ENCODE data around the gene UBE2S.

DNA sequence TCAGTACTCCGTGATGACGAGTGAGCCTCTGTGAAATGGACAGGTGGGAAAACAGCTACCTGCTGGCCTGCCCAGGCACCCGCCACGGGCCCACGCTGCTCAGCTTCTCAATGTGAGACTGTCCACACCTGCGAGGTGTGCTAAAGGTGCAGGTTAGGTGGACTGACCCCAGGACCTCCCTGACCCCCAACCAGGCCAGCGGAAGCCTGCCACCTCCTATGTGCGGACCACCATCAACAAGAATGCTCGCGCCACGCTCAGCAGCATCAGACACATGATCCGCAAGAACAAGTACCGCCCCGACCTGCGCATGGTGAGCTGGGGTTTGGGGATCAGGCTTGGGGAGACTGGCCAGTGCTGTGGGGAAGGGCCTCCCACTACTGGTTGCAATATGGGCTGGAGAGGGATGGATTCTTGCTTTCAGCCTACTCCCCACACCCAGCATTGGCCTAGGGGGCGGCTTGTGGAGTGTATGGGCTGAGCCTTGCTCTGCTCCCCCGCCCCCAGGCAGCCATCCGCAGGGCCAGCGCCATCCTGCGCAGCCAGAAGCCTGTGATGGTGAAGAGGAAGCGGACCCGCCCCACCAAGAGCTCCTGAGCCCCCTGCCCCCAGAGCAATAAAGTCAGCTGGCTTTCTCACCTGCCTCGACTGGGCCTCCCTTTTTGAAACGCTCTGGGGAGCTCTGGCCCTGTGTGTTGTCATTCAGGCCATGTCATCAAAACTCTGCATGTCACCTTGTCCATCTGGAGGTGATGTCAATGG is 19.7 kb downstream of the UBE2S start:
- TF ChIP-seq, protein P1, sequence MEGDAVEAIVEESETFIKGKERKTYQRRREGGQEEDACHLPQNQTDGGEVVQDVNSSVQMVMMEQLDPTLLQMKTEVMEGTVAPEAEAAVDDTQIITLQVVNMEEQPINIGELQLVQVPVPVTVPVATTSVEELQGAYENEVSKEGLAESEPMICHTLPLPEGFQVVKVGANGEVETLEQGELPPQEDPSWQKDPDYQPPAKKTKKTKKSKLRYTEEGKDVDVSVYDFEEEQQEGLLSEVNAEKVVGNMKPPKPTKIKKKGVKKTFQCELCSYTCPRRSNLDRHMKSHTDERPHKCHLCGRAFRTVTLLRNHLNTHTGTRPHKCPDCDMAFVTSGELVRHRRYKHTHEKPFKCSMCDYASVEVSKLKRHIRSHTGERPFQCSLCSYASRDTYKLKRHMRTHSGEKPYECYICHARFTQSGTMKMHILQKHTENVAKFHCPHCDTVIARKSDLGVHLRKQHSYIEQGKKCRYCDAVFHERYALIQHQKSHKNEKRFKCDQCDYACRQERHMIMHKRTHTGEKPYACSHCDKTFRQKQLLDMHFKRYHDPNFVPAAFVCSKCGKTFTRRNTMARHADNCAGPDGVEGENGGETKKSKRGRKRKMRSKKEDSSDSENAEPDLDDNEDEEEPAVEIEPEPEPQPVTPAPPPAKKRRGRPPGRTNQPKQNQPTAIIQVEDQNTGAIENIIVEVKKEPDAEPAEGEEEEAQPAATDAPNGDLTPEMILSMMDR (IDR thresholded peaks at IDR 0.05), result no peak
- no peak for TF ChIP-seq POLR2A (IDR thresholded peaks at IDR 0.05)

Data from heart left ventricle (tissue), 13 donors.